HFF-Myc (cell line): ENCODE measurements around the gene MARCHF9.

Source experiments
- DNase-seq: peaks from one replicate; pipeline ENCODE4 v3.0.0-alpha.2; 2011; ENCODE audit warnings: low read depth; ENCODE audit errors: extremely low read depth
- H3K4me3 ChIP-seq: replicated peaks from 2 replicates; pipeline ENCODE4 v1.5.1; 2011; ENCODE audit warnings: low read depth, mild to moderate bottlenecking, control low read depth, low read length
- TF ChIP-seq, protein P1 (sequence below): IDR thresholded peaks from 2 replicates; pipeline ENCODE4 v1.5.1; 2012; ENCODE audit warnings: mild to moderate bottlenecking, low read depth, low read length, control low read depth; ENCODE audit errors: missing control alignments

Gene MARCHF9

DNA sequence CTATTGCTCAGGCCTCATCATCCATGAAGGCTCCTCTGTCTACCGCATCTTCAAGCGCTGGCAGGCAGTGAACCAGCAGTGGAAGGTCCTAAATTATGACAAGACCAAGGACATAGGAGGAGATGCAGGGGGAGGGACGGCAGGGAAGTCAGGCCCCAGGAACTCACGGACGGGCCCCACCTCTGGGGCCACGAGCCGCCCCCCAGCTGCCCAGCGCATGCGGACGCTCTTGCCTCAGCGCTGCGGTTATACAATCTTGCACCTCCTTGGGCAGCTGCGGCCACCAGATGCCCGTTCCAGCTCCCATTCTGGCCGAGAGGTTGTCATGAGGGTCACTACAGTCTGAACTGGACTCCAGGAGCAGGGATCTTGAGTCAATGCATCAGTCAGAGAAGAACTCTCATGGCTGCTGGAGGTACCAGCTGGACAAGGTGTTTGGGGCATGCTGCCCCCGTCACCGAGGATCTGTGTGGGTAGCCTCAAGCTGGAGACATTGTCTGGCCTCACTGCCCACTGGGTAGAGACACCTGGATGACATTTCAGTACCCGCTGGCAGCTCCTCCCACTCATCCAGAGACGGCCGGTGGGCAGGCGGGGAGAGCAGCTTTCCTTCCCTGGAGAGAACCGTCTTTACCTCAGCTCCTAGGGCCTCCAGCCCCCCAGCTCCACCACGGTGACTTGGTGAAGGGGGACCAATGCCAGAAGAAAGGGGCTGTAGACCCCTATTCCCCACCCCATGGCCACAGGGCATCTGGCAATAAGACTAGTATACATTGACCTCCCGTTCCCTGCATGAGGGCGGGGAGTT, 3.9 kb downstream of the MARCHF9 start:
- TF ChIP-seq, protein P1, sequence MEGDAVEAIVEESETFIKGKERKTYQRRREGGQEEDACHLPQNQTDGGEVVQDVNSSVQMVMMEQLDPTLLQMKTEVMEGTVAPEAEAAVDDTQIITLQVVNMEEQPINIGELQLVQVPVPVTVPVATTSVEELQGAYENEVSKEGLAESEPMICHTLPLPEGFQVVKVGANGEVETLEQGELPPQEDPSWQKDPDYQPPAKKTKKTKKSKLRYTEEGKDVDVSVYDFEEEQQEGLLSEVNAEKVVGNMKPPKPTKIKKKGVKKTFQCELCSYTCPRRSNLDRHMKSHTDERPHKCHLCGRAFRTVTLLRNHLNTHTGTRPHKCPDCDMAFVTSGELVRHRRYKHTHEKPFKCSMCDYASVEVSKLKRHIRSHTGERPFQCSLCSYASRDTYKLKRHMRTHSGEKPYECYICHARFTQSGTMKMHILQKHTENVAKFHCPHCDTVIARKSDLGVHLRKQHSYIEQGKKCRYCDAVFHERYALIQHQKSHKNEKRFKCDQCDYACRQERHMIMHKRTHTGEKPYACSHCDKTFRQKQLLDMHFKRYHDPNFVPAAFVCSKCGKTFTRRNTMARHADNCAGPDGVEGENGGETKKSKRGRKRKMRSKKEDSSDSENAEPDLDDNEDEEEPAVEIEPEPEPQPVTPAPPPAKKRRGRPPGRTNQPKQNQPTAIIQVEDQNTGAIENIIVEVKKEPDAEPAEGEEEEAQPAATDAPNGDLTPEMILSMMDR = no peak
- no peak for DNase-seq
- no peak overlapping the region for H3K4me3 ChIP-seq

DNA sequence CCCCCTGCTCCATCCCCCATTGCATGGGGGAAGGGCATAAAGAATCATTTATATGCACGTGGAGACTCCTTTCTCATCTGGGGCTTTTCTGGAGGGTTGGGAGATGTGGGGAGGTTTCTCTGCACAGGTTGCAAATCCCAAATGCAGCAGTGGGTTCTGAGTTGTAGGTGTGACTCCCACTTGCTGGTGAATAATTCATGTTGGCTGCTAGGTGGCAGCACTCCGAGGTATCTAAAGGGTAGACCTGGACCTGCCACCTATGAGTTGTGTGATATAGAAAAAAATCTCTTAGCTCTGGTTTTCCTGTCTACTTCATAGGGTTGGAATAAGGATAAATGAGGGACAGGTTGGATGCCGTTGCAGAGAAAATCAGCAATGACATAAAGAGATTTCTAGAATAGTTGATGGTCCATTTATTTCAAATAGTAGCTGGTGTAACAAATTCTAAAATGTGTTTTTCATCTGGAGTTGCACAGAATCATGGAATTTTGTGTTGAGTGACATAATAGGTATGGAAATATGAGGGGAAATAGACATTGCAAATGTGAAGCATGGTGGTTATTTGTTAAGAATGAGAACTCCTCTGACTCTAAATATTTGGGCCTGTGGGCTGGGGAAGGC, 4.6 kb downstream of the MARCHF9 start:
- TF ChIP-seq, protein P1 = peak; percentile 42
- no peak for DNase-seq
- no peak overlapping the region for H3K4me3 ChIP-seq

- no peak for DNase-seq
- TF ChIP-seq, protein P1 = no peak
- no peak overlapping the region for H3K4me3 ChIP-seq
These were observed 5.6 kb downstream of the MARCHF9 start for GRCh38 chr12:57760347-57760982.

DNA sequence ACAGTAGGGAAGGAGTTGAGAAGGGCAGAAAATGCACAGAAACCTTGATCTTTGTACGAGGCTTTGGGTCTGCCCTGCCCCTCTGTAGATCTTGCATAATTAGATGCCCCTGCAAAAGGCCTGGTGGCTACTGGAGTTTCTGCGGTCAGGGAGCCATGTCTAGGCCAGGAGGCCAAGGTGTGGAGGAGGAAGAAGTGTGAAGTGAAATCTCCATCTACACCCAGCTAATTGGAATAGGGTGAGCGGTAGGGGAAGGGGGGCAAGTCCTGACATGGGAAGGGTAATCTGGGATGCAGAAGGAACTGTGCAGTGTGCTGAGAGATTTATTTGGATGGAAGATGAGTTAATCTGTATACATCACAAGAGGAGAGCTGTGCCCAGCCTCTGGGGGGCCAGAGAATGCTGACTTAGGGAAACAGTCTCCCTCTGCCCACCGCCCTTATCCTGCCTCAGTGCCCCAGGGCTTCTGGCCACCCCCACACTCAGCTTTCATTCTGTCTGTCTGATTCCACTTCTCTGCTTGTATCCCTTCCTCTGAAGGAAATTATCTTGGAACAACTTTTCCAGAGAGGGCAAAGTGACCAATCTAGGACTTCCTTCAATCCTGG, 6.6 kb downstream of the MARCHF9 start:
- no peak overlapping the region for H3K4me3 ChIP-seq
- no peak for DNase-seq
- TF ChIP-seq, protein P1 = no peak

DNA sequence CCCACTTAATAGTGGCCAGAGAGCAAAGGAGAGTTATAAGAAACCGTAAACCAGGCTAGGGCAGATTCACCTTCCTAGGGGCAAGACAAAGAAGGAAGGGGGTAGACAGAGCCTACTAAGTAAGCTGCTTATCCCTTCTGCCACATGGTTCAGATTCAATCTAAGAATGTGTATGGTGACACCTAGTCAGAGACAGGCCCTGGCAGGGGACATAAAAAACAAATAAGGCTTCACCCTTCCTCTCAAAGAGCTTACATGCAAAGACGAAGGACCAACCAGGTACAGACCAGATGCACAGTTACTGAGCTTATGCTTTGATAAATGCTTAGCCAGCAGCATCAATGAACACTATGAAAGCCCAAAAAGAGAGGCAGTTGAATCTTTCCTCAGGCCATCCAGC, 7.6 kb downstream of the MARCHF9 start:
- no peak overlapping the region for H3K4me3 ChIP-seq
- DNase-seq = no peak
- TF ChIP-seq, protein P1 = no peak

- no peak overlapping the region for H3K4me3 ChIP-seq
- DNase-seq = no peak
- TF ChIP-seq, protein P1 = no peak
These were observed 9.2 kb downstream of the MARCHF9 start for GRCh38 chr12:57763881-57764661.
